HEK293 (cell line): Measurements from ENCODE around the gene ACTRT2.

Source experiments
- CTCF ChIP-seq: fragments of 450-650 bp; formaldehyde crosslinking; IDR thresholded peaks from 2 replicates; pipeline ENCODE4 v1.5.1; 2016; ENCODE audit warnings: missing biosample characterization, missing genetic modification characterization
- ZNF350 ChIP-seq: fragments of 450-650 bp; formaldehyde crosslinking; IDR thresholded peaks from 2 replicates; pipeline ENCODE4 v1.5.0; 2017; ENCODE audit warnings: missing biosample characterization, mild to moderate bottlenecking, missing genetic modification characterization

- TF ChIP-seq CTCF (tag by site-specific recombination) = no peak
- TF ChIP-seq ZNF350 (tag by site-specific recombination) = no peak
These were observed 37.4 kb upstream of the ACTRT2 start for GRCh38 chr1:2983706-2984398.
